ENCODE results near the gene ADAMTSL2.

The ADAMTSL2 gene

DNA sequence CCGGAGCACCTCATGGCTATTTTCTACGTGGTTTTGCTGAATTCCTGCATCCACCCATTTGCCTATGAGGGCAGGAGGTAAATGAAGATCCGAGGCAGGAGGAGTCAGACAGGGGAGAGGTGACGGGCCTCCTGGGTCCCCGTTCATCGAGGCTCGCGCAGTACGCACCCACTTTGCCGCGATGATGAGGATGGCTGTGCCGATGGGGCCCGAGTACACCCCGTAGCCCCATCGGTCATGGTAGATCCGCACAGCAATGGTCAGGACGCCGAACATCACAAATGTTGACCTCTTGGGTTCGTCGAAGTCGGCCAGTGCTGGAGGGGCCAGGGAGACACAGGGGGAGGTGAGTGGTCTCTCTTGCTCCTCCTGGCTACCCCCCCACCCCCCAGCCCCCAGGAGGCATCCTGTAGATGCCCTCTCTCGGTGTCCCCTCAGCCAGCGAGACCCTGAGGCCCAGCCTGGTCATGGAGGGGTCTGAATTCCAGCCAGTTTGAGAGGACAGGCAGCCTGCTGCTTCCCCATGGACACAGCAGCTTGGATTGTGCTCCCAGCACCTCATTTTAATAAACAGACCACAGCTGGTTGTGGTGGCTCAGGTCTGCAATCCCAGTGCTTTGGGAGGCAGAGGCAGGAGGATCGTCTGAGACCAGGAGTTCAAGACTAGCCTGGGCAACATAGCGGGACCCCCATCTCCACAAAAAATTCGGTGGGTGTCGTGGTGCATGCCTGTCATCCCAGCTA lies 15.6 kb upstream of the ADAMTSL2 start:
- no peak for DNase-seq

DNA sequence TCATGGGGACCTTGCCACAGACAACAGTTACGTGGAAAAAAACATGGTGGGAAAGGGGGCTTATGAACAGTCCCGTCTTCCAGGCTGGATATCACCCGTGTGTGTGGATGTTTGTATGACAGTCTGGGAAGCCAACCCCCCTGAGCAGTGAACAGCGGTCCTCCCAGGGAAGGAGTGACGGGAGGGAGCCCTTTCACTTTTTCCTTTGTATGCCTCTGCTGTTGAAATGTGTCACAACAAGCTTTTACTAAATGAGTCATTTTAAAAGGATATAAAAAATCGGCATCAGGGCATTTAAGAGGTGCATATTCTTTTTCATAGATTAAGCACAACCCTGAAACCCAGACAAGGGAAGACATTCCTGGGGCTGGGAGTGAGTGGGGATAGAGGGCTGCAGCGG lies 14.8 kb upstream of the ADAMTSL2 start:
- DNase-seq: no peak

DNA sequence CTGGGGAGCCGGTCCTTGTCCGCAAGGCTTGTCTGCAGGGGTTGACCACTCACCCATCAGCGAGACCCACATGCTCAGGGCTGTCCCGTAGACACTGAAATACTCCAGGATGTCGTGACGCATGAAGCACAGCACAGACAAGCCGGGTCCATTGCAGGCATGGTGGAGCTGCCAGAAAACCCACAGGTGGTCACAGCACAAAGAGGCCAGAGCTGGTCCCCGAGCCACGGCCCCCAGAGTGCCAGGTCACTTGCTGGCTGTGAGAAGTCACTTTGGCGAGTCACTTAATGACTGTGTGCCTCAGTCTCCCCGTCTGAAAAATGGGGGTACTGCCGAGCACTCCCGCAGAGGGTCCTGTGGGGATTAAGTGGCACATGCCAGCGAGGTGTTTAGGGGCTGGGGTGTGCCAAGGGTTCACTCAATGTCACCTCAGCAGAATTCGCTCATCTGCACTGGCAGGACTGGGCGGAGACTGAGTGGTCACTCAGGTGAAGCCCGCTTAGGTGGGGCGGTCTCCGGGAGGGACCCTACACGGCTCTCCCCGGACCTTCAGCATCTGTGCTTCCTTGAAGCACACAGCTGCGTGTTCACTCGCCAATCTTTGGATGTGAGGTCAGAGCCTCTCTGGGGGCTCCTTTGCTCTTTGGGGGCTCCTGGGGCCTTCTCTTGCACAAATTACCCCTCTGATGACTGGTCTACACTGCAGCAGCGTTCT lies 14.2 kb upstream of the ADAMTSL2 start:
- no peak for DNase-seq

DNA sequence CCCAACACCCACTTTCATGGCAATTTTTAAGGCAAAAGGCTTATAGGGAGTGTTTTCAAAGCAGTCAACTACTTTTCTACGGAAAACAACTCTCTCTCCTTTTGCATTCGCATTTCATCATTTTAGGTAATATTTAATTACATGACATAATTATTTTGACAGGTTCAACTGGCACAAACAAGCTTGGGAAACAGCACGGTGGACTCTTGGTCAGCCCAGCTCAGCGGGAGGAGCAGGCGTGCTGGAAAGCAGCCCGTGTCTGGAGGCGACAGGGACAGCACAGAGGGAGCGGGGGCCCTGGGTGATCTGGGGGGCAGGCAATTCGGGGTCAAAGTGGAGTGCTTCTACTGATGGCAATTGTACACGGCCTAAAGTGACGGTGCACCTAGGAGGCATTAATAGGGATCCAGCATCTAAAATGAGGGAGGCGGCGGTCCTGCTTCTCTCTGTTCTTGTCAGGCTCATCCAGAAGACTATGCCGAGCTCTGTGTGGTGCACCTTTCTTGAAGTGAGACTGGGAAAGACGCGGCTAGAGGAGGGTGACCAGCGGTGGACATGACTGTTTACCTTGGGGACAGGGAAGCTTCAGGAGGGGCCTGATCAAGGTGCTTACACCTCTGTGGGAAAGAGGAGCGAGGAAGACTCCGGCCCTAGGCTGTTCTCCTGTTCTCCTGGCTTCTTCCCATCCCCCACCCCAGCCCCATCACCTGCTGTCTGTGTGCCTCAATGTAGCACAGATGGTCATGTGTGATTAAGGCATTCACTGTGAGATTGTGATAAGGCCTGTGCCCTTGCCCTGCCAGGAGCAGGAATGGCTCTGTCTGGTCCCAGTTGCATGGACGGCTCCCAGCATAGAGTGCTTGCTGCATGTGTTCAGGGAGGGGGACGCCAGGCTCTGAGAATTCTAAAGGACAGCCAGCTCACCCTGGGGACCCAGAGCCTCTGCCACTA lies 13.1 kb upstream of the ADAMTSL2 start:
- DNase-seq: no peak

DNA sequence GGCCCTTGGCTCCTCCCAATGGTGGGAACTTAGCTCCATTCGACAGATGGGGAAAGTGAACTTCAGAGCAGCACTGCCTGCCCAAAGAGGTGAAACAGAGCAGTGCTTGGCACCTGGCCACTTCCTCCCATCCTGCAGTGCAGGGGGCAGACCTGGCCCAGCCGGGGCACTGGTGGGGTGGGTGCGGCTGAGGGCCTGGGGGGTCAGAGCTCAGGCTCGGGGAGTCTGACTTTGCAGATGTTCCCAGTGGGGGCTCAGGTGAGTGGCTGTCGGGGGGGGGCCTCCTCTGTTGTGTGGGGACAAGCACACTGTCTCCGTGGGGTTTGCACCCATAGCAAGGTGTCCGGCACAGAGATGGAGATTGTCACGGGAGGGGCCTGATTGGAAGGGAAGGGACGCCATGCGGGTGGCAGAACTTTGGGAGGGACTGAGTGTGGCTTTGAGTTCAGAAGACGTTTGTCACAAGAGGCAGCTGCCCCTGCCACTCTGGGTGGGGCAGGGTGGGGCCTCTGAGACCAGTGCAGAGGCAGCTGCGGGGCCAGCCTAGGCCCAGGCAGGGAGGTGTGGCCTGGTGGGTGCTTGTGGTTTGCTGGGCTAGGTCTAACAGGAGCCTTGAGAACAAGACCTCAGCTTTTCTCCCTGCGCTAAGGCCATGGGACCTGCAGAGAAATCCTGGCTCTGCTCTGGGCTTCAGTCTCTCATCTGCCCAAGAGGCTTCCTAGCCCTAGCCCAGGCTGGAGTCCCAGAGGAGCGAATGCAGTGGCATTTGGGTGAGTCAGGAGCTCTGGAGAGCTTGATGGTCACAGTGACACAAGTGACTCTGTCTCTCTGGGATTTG lies 12.2 kb upstream of the ADAMTSL2 start:
- DNase-seq: no peak

DNA sequence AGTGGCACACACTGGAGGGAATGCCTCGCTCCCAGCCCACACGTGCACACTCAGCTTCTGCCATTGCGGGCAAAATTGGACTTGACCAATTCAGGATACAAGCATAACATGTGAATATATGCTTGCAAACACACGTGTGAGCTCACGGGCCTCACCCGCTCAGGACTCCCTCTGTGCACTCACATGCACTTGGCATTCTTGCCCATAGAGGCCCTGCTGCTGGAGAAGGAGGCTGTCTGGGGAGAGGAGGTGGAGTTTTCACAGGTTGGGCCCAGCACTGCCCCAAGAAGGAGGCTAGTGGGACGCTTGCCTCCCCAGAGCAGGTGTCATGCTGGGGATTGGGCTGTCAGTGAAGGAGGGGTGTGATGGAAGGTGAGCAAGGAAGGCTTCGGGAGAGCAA lies 11.4 kb upstream of the ADAMTSL2 start:
- no peak for DNase-seq

DNA sequence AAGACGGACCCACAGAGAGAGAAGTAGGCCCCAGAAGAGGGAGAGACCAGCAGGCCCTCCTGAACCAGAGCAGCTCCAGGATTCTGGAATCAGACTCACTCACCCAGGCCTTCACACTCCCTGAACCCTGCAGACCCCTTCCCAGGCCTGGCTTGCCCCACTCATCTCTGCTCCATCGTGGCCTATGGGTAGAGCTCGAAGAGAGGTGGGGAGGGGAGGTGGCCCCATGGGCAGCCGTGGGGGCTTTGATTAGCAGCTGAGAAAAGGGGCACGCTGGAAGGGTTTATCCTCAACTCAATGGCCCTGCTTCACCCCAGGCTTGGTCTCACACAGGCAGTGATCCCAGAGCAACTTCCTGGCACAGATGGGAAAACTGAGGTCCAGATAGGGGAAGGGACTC lies 10.4 kb upstream of the ADAMTSL2 start:
- DNase-seq: no peak

DNA sequence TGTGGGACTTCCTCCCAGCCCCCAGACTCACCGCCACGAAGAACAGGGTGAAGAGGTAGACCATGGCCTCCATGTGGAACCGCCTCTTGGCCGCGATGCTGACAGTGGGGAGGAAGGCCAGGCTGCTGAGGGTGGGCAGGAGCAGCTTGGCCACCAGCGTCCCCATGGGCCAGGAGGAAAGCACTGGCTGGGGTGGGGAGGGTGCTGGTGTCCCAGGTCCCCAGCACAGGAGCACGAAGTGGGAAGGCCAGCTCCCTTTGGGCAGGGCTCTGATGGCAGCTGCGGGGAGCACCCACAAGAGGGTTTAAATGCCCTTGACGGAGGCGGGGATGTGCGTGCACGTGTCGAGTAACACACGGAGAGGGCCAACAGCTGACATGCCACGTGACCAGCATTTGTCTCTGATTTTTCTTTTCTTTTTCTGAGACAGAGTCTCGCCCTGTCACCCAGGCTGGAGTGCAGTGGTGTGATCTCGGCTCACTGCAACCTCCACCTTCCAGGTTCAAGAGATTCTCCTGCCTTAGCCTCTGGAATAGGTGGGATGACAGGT lies 9.8 kb upstream of the ADAMTSL2 start, which contains the start of gene MYMK:
TSS of gene MYMK (minus strand) at position 281 of the 550 bp plus-strand sequence. CDS start at position 166, 115 bp downstream.
- no peak for DNase-seq

DNA sequence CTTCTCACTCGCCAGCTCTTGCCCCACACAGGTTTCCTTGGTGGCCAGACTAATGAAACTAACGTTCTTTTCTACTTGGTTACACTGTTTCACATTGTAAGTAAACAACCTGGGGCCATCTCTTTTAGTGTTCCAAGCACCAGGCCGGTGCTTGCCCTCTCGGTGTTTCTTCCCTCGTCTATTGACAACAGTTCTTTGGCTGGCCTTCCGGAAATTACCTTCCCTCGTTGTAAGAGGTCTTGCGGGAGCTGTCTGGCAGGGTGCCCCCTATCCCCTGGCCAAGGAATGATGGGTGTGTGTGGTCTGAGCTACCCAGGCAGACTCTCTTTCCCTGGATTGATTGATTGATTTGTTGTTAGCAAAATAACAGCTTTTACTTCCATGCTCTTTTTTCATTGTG lies 8.8 kb upstream of the ADAMTSL2 start:
- DNase-seq: no peak

DNA sequence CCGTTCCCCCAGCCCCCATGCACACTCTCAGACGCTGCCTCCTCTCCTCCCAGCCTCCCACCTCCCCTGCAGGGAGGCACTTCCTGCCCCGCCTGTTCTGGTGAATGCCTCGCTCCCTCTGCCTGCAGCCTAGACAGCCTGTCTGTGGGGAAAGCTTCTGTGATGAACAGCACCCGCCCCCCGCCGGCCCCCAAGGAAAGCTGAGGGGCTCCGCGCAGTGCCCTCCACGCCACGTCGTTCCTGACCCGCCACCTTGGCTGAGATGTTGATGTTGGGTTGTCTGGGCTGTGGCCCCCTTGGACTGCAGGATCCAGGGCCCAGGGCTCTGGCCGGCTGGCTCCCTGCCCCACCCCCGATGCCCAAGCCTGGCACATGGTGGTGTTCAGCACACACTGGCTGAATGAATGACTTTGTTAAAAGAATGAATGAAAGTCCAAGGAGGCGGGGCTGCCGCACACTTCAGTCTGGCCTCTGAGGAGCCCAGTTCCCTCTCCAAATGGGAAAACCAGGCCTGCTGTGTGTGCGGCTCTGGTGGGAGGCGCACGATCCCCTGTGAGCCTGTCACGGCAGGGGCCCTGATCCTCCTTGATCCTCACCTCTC lies 7.7 kb upstream of the ADAMTSL2 start:
- no peak for DNase-seq

DNA sequence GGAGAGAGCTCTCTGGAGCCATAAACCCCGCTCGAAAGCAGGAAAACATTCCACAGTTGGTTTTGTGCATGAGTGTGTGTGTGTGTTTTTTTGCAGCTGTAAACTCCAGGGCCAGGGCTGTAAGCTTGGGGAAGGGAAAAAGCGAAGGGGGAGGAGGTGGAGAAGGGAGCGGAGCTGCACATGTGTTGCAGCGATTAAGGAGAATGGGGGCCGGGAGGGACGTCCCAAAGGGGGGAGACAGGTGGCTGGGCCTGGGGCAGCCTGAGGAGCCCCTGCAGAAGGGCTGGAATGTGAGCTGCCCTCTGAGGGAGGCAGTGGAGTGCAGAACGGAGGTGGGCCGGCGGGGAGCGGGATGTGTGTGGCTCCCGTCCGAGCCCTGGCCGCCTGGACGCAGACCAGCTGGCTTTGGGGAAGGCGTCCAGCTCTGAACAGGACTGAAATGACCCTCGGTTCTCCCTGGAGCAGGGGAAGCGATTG lies 7.0 kb upstream of the ADAMTSL2 start:
- no peak for DNase-seq

DNA sequence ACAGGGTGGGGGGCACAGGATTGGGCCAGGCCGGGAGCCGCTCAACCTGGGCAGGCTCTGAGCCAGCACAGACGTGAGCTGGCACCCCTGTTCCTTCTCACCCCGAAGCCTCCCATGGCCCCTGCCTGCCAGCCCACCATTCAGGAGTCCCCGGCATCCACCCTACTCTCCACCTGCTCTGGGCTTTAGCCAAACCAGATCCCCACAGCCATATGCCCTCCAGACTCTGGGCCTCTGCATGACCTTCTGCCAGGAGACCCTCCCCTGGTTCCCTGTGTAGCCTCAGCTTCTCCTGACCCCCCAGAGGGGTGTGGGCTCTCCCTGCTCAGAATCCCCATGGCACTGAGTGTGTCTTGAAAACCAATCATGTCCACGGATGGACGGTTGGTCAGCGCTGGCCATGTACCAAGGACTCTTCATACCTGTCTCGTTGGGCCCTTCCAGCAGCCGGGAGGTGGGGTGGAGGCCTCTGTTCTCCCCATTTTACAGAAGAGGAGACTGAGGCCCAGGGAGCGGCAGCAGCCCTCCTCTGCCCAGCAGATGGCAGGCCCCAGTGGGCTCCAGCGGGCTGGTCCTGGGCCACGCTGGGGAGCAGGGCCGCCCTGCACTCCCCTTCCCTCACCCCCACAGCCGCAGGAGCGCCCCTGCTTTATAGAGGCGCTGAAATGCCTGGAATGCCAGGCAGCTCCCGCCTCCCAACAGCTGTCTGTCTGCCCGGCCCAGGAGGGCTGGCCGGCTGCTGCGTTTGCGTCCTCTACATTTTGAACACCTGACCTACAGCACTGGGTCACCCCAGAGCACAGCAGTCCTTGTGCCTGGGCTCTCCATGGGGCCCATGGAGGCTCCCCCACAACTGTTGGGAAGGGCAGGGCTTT lies 6.3 kb upstream of the ADAMTSL2 start:
- no peak for DNase-seq

DNA sequence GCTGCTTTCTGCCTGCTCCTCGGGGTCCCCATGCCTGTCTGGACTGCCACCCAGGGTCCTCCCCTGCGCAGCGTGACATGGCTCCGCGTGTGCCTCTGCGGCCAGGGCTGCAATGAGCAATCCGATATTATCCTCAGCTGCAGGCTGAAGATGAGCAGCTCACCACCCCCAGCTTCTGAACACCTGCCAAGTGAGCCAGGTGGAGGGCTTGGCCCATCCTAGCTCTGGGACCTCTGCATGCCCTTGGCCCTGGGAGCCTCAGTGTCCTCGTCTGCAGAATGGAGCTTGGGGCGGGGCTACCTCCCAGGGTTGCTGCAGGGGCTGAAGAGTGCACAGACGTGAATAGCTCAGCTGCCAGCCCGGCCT lies 5.6 kb upstream of the ADAMTSL2 start:
- DNase-seq: no peak

DNA sequence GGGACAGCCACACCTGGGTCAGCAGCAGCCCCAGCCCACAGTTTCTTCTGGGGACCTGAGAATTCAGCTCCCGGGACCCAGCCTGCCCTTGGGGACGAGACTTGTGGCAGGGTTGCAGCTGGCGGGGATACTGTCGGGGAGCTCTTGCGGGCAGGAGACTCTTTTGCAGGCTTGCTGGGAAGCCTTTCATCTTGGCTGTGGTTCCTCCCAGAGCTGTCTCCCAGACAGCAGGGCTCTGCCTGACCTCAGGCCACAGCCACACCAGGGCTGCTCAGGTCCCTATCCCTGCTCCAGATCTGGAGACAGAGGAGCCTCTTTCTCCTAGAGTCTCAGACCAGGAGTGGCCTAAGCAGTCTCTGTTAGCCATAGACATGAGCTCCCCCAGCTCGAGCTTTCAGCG lies 5.0 kb upstream of the ADAMTSL2 start:
- DNase-seq: no peak

DNA sequence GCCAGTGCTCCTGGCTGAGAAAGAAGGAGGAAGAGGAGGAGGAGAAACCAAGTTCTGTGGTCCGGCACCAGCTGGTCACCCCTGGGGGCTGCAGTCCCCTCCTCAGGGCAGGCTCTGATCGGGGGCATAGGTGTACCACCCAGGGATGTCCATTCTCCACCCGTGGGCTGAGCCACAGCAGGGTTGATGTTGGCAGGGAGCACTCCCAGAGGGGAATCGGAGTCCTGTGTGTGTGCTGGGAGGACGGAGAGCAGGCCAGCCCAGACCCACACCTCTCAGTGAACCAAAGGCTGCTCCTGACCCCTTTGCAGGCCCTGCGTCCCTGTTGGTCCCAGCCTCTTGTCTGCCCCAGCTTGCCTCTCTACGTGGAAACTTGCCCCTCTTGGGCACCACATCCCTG lies 4.6 kb upstream of the ADAMTSL2 start:
- DNase-seq: no peak

DNA sequence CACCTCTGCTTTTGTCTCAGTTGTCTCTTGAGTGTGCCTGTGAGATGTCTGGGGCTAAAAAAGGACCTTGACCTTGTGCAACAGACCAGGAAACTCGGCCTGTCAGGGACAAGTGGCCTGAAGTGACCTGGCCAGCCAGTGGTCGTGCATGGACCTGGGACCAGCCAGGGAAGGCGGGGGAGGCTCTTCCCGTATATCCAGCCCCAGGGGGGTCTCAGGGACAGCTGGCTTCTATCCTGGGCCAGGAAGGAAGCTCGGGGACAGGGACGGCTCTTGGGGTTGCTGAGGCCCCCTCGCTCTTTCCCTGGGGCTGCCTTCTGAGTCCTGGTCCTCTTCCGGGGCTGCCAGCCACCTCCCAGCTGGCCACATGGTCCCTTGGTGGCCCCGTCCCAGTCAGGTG lies 3.2 kb upstream of the ADAMTSL2 start:
- DNase-seq: no peak

DNA sequence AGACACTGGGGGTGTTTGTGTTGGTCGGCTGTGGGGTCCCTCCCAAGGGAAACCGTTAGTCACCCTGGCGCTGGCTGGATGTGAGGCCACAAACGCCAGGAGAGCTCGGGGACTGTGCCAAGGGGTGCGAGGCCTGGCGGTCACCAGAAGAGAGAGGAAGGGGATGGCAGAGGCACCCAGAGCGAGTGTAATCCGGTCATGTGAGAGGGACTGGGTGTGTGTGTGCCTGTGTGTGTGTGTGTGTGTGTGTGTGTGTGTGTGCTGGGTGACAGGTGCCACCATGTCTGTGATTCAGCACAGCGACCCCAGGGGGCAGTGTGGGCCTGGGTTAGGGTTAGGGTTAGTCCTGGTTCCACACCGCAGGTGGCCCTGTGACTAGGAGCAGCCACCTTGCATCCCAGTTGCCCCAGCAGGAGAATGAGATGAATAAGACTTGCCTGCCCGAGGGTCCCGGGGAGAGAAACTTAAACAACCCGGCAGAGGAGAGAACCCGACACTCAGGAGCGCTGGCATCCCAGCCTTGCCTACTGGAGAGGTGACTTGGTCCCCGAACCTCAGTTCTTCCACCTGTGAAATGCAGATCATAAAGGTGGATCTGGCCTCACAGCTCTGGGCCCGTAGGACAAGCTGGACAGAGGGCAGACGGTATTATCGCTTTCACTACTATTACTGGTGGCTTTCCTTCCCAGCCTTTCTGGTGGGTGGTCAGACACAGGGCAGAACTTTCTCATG lies 1.4 kb upstream of the ADAMTSL2 start:
- DNase-seq: peak; percentile 60

DNA sequence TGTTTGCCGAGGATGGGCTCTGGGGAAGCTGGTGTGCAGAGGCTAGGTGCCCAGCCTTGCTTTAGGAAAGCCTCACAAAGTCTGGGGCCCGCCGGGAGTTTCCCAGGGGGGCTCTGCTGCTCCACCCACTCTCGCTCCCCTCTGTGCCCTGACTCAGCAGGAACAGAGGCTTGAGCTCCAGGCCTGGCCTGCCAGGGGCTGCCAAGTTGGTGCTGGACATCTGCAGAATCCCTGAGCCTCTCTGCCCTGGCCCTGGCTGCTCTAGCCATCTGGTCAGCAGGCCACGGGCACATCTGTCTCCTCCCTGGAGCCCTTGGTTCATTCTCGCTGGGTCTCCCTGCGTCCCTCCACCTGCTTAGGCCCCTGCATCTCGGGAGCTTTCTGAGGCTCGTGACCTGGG lies 647 bp upstream of the ADAMTSL2 start:
- DNase-seq: no peak

DNA sequence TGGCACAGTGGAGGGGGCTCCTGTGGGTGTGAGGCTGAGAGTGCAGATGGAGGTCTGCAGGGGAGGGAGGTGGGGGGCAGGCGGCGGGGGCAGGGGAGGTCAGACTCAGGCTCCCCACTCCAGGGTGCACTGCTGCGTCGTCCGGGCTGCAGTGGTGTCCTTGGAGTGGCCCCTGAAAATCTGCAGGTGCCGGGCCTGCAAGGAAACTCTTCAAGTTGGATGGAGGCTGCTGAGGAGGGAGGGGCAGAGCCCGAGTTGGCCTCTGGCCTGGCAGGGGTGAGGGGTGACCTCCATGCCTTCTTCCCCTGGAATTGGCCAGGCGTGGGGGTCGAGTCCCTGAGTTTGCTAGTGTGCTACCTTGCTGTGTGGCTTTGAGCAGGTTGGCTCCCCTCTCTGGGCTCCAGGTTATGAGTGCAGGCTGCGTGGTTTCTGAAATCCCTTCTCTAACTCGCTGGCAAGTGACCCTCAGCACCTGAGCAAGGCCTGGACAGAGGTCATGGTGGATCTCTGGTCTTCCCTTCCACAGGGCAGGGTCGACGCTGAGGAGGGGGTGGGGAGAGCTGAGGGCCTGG lies 888 bp downstream of the ADAMTSL2 start:
- no peak for DNase-seq

DNA sequence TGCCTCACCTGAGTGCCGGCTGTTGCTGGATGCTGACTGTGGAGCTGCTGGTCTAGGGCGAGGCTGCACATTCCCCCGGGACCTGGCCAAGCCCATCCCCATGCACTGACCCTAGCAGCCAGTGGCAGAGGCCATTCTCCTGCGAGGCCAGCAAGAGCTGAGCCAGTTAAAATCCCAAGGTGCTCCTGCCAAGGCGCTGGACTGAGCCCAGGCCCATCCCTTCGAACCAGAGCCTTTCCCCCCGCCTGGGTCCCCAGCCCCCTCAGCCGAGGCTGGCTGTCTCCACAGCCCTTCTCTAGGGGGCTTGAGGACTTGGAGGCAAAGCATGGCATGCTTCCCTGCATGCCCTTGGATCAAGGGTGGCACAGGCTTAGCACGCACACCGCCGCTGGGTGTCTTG lies 1.6 kb downstream of the ADAMTSL2 start:
- DNase-seq: no peak
